Heart left ventricle (tissue), 16 donors: ENCODE measurements around the gene HS3ST6. TPM values are rescaled to one million over a fixed set of nuclear protein-coding genes. Genes with fewer than 3 reads are reported as not detected.

Experiments used
- ATAC-seq, 4 donors: fragments of 200-7000 bp; cut with Tn5 transposase; one replicate each; pipeline ENCODE4 v1.9.1; 2020 to 2022; ENCODE audit warnings: moderate library complexity in 4 of 4, mild to moderate bottlenecking in 3 of 4, moderate number of reproducible peaks in 1 of 4
- DNase-seq, 5 donors: peaks; one replicate each; pipeline ENCODE4 v3.0.0-alpha.2; 2020
- H3K27ac ChIP-seq, 12 donors: fragments of 200-600 bp; sonication (generic) in 4 of 12; one replicate each; pipeline versions ENCODE4 v1.5.0 to v1.8.0; 2016 to 2022; ENCODE audit warnings: mild to moderate bottlenecking in 2 of 12
- H3K27me3 ChIP-seq, 9 donors: fragments of 200-600 bp; sonication (generic) in 2 of 9; one replicate each; pipeline versions ENCODE4 v1.5.1 to v1.8.0; 2016 to 2022; ENCODE audit warnings: mild to moderate bottlenecking in 3 of 9
- H3K36me3 ChIP-seq, 9 donors: fragments of 200-600 bp; sonication (generic) in 2 of 9; one replicate each; pipeline versions ENCODE4 v1.5.0 to v1.8.0; 2018 to 2022; ENCODE audit warnings: mild to moderate bottlenecking in 2 of 9
- H3K4me1 ChIP-seq, 12 donors: fragments of 200-600 bp; sonication (generic) in 4 of 12; one replicate each; pipeline versions ENCODE4 v1.5.0 to v1.8.0; 2016 to 2022; ENCODE audit warnings: mild to moderate bottlenecking in 3 of 12
- H3K4me3 ChIP-seq, 12 donors: fragments of 200-600 bp; sonication (generic) in 4 of 12; one replicate each; pipeline versions ENCODE4 v1.5.0 to v1.8.0; 2017 to 2022; ENCODE audit warnings: mild to moderate bottlenecking in 9 of 12, moderate library complexity in 4 of 12
- H3K9me3 ChIP-seq, 12 donors: fragments of 200-600 bp; sonication (generic) in 4 of 12; one replicate each; pipeline versions ENCODE4 v1.5.0 to v1.8.0; 2016 to 2022; ENCODE audit warnings: mild to moderate bottlenecking in 1 of 12
- POLR2A ChIP-seq, 2 donors: fragments of 450-650 bp; IDR thresholded peaks; one replicate each; pipeline ENCODE4 v1.6.1; 2017; ENCODE audit warnings: antibody characterized with exemption in 2 of 2, mild to moderate bottlenecking in 2 of 2, moderate library complexity in 2 of 2
- WGBS, 4 donors: extraction: QIAGEN DNeasy Blood & Tissue Kit in 2 of 4; methylation state at CpG; one replicate each; pipeline versions ENCODE4 v1.1.5 to v1.1.7; 2013 to 2018; 5-methylcytosine and 5-hydroxymethylcytosine counted together
- intact Hi-C, 10 donors: fragments of 100-400 bp; cut with DNase I; formaldehyde crosslinking; loops; one replicate each; pipeline versions ENCODE4 v1.11.1 to v1.14.2; 2022
- polyA plus RNA-seq, 2 donors: library from polyadenylated mRNA; stranded (reverse); fragments of 200-250 nt; gene quantifications; one replicate each; pipeline ENCODE4 v1.2.3, GENCODE V29; 2013
- total RNA-seq, 9 donors: library from RNA; depleted of rRNA in 2 of 9; stranded (reverse); fragments of >200 nt in 2 of 9; fragmentation: NEBNext Ultra II Directional in 3 of 9; extraction: Animal tissue kit (Norgen Biotek cat#: 25700) in 3 of 9; gene quantifications; one replicate each; pipeline versions ENCODE4 v1.1.0 to v1.2.4, GENCODE V29; 2016 to 2023
- TF ChIP-seq, protein P1 (sequence below), 12 donors: fragments of 200-600 bp; sonication (generic) in 4 of 12; IDR thresholded peaks; one replicate each; pipeline versions ENCODE4 v1.5.0 to v1.8.0; 2018 to 2022; ENCODE audit warnings: antibody characterized with exemption in 12 of 12, mild to moderate bottlenecking in 5 of 12
- donor health status: ischemic (EF 13 %, LVEDD 7.1; RV severe dilation, severe dysfunction).
- donor health status: healthy with polysubstance abuse.
- donor health status: DM: no; HTN: yes; CAD: no.
- donor health status: DM: no; HTN: no; CAD: no.
- donor health status: ischemic (EF 25% LVEDD 6.9; RV normal size, moderate dysfunction).
- donor health status: ischemic (EF 25% LVEDD 5.7; RV mildly dilated, moderate dysfunction).
- donor health status: healthy.
- donor health status: DM: yes; HTN: yes; CAD: no.
- donor health status: ischemic (EF 35%, LVEDD 5.7; RV mildly dilated, moderate dysfunction).
- donor health status: nonischemic (EF 11% LVEDD 7.7; RV severe dilation, severe dysfunction).
- donor health status: DM: yes; HTN: yes; CAD: no.
- donor health status: PGD.
- donor health status: ischemic (EF 29% LVEDD 5.4; RV normal size, mild dysfunction).
- donor health status: nonischemic (EF 23%, LVEDD 6.1; RV moderate dilation, normal function).

Gene HS3ST6
- total and polyA plus RNA-seq, 11 donors, result not detected

DNA sequence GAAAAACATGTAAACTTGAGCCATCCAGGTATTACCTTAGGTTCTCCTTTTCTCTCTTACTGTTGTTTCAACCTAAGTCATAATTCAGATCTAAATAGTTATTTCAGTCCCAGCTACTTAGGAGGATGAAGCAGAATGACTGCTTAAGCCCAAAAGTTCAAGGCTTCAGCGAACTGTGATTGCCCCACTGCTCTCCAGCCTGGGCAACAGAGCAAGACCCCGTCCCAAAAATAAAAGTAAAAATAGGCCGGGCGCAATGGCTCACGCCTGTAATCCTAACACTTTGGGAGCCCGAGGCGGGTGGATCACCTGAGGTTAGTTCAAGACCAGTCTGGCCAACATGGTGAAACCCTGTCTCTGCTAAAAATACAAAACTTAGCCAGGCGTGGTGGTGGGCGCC lies 55.8 kb downstream of the HS3ST6 start:
- H3K4me1 ChIP-seq, result no peaks in the 10 kb centered on the region
- no peak for DNase-seq
- TF ChIP-seq POLR2A (IDR thresholded peaks at IDR 0.05), result no peak
- TF ChIP-seq, protein P1, sequence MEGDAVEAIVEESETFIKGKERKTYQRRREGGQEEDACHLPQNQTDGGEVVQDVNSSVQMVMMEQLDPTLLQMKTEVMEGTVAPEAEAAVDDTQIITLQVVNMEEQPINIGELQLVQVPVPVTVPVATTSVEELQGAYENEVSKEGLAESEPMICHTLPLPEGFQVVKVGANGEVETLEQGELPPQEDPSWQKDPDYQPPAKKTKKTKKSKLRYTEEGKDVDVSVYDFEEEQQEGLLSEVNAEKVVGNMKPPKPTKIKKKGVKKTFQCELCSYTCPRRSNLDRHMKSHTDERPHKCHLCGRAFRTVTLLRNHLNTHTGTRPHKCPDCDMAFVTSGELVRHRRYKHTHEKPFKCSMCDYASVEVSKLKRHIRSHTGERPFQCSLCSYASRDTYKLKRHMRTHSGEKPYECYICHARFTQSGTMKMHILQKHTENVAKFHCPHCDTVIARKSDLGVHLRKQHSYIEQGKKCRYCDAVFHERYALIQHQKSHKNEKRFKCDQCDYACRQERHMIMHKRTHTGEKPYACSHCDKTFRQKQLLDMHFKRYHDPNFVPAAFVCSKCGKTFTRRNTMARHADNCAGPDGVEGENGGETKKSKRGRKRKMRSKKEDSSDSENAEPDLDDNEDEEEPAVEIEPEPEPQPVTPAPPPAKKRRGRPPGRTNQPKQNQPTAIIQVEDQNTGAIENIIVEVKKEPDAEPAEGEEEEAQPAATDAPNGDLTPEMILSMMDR (IDR thresholded peaks at IDR 0.05), result no peak
- ATAC-seq, result no peak
- no peaks in the 10 kb centered on the region for H3K36me3 ChIP-seq
- H3K9me3 ChIP-seq, result no peaks in the 10 kb centered on the region
- intact Hi-C loops, result loop anchor here in 4 of 10 donors (5.0 to 10.0 kb wide), 4 partner anchors 65 to 132 kb away; no protein-coding TSS in a partner anchor
- H3K27ac ChIP-seq, result no peak overlapping the region
- H3K27me3 ChIP-seq, result peaks cover 0 to 79% (median 24%) of the 10 kb centered on the region in 9 donors
- 68 to 83% (median 76%) methylated on average over 9 of the region's 9 CpGs for WGBS, 4 donors
- H3K4me3 ChIP-seq, result no peak overlapping the region

DNA sequence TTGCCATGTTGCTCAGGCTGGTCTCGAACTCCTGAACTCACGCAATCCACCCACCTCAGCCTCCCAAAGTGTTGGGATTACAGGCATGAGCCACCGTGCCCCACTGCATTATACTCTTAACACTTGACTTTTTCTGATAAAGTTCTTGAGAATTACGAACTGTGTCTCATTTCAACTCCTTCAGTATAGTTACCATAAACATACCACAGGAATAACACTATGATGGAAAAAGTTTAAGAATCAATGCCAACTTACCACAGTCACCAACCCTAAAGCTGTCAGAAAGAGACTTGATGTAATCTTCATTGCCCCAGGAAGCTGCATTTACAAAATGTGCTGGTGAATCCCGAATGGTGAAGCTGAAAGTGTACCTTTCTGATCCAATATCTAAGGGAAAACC lies 56.5 kb downstream of the HS3ST6 start:
- no peaks in the 10 kb centered on the region for H3K9me3 ChIP-seq
- H3K4me3 ChIP-seq, result no peak overlapping the region
- TF ChIP-seq, protein P1 (IDR thresholded peaks at IDR 0.05), result no peak
- TF ChIP-seq POLR2A (IDR thresholded peaks at IDR 0.05), result no peak
- peaks cover 0 to 82% (median 24%) of the 10 kb centered on the region in 9 donors for H3K27me3 ChIP-seq
- DNase-seq, result no peak
- no peak for ATAC-seq
- H3K4me1 ChIP-seq, result no peaks in the 10 kb centered on the region
- WGBS, 4 donors, result 69 to 80% (median 72%) methylated on average over 5 of the region's 5 CpGs
- H3K36me3 ChIP-seq, result no peaks in the 10 kb centered on the region
- no peak overlapping the region for H3K27ac ChIP-seq
- intact Hi-C loops, result loop anchor here in 4 of 10 donors (5.0 to 10.0 kb wide), 4 partner anchors 66 to 133 kb away; no protein-coding TSS in a partner anchor

Other genes starting within 250 kb of the HS3ST6 start
- gene JPT2, start 240.1 kb downstream of the HS3ST6 start, total RNA-seq, result 10 to 100 TPM; 11.7 to 50.4 (median 34.1) TPM
- gene JPT2, start 240.1 kb downstream of the HS3ST6 start, polyA plus RNA-seq, result 10 to 100 TPM; 11.0 to 76.1 TPM
- 10 to 100 TPM; 29.5 to 71.3 (median 63.1) TPM for gene MAPK8IP3, start 212.2 kb downstream of the HS3ST6 start, total RNA-seq
- gene MAPK8IP3, start 212.2 kb downstream of the HS3ST6 start, polyA plus RNA-seq, result 10 to 100 TPM; 29.5 to 70.2 TPM
- 10 to 100 TPM; 24.4 to 68.3 (median 31.3) TPM for gene NME3, start 146.9 kb downstream of the HS3ST6 start, total RNA-seq
- gene NME3, start 146.9 kb downstream of the HS3ST6 start, polyA plus RNA-seq, result 10 to 100 TPM; 27.4 to 86.4 TPM
- 10 to 100 TPM in 2 of 9 donors, 1 to 10 TPM in 7; 3.4 to 12.9 (median 6.0) TPM for gene EME2, start 145.6 kb downstream of the HS3ST6 start, total RNA-seq
- gene EME2, start 145.6 kb downstream of the HS3ST6 start, polyA plus RNA-seq, result 1 to 10 TPM; 3.6 to 7.8 TPM
- 100 to 1,000 TPM in 2 of 9 donors, 10 to 100 TPM in 7; 58.0 to 123 (median 79.3) TPM for gene MRPS34, start 145.3 kb downstream of the HS3ST6 start, total RNA-seq
- gene MRPS34, start 145.3 kb downstream of the HS3ST6 start, polyA plus RNA-seq, result 100 to 1,000 TPM; 117 to 118 TPM
- 100 to 1,000 TPM in 1 of 9 donors, 10 to 100 TPM in 8; 25.8 to 100 (median 31.8) TPM for gene SPSB3, start 135.8 kb downstream of the HS3ST6 start, total RNA-seq
- gene SPSB3, start 135.8 kb downstream of the HS3ST6 start, polyA plus RNA-seq, result 10 to 100 TPM; 44.5 to 52.0 TPM
- 10 to 100 TPM; 26.7 to 81.9 (median 30.1) TPM for gene NUBP2, start 135.5 kb downstream of the HS3ST6 start, total RNA-seq
- gene NUBP2, start 135.5 kb downstream of the HS3ST6 start, polyA plus RNA-seq, result 10 to 100 TPM; 41.2 to 63.1 TPM
- gene IGFALS, start 124.7 kb downstream of the HS3ST6 start, total RNA-seq, result under 1 TPM in 2 of 9 donors, not detected in 7; 0.12 to 0.38 TPM
- under 1 TPM in 1 of 2 donors, not detected in 1; 0.23 TPM for gene IGFALS, start 124.7 kb downstream of the HS3ST6 start, polyA plus RNA-seq
- 100 to 1,000 TPM; 111 to 358 (median 165) TPM for gene HAGH, start 91.6 kb downstream of the HS3ST6 start, total RNA-seq
- gene HAGH, start 91.6 kb downstream of the HS3ST6 start, polyA plus RNA-seq, result 100 to 1,000 TPM; 155 to 226 TPM
- gene FAHD1, start 91.2 kb downstream of the HS3ST6 start, total RNA-seq, result 10 to 100 TPM; 19.2 to 83.8 (median 28.4) TPM
- 10 to 100 TPM; 46.8 to 47.4 TPM for gene FAHD1, start 91.2 kb downstream of the HS3ST6 start, polyA plus RNA-seq
- gene MEIOB, start 46.3 kb downstream of the HS3ST6 start, total RNA-seq, result not detected
- gene MEIOB, start 46.3 kb downstream of the HS3ST6 start, polyA plus RNA-seq, result not detected
- 10 to 100 TPM; 12.4 to 49.2 (median 31.1) TPM for gene MSRB1, start 24.8 kb upstream of the HS3ST6 start, total RNA-seq
- gene MSRB1, start 24.8 kb upstream of the HS3ST6 start, polyA plus RNA-seq, result 10 to 100 TPM; 48.4 to 70.2 TPM
- gene RPL3L, start 36.3 kb upstream of the HS3ST6 start, total RNA-seq, result 100 to 1,000 TPM; 117 to 279 (median 216) TPM
- gene RPL3L, start 36.3 kb upstream of the HS3ST6 start, polyA plus RNA-seq, result 100 to 1,000 TPM in 1 of 2 donors, 10 to 100 TPM in 1; 86.5 to 180 TPM
- gene NDUFB10, start 41.1 kb upstream of the HS3ST6 start, total RNA-seq, result 1,000 to 10,000 TPM in 2 of 9 donors, 100 to 1,000 TPM in 7; 316 to 1,519 (median 542) TPM
- 1,000 to 10,000 TPM in 1 of 2 donors, 100 to 1,000 TPM in 1; 732 to 1,618 TPM for gene NDUFB10, start 41.1 kb upstream of the HS3ST6 start, polyA plus RNA-seq
- 1,000 to 10,000 TPM in 4 of 9 donors, 100 to 1,000 TPM in 5; 673 to 1,554 (median 968) TPM for gene RPS2, start 46.4 kb upstream of the HS3ST6 start, total RNA-seq
- 1,000 to 10,000 TPM; 1,419 to 2,484 TPM for gene RPS2, start 46.4 kb upstream of the HS3ST6 start, polyA plus RNA-seq
- gene RNF151, start 48.4 kb upstream of the HS3ST6 start, total RNA-seq, result not detected
- not detected for gene RNF151, start 48.4 kb upstream of the HS3ST6 start, polyA plus RNA-seq
- gene TBL3, start 53.6 kb upstream of the HS3ST6 start, total RNA-seq, result 10 to 100 TPM; 19.3 to 68.7 (median 21.5) TPM
- gene TBL3, start 53.6 kb upstream of the HS3ST6 start, polyA plus RNA-seq, result 10 to 100 TPM; 57.9 to 59.5 TPM
- not detected for gene NOXO1, start 63.1 kb upstream of the HS3ST6 start, total RNA-seq
- gene NOXO1, start 63.1 kb upstream of the HS3ST6 start, polyA plus RNA-seq, result under 1 TPM; 0.06 to 0.15 TPM
- 10 to 100 TPM; 18.0 to 29.9 (median 23.5) TPM for gene GFER, start 65.8 kb upstream of the HS3ST6 start, total RNA-seq
- gene GFER, start 65.8 kb upstream of the HS3ST6 start, polyA plus RNA-seq, result 10 to 100 TPM; 36.6 to 51.1 TPM
- gene SYNGR3, start 71.6 kb upstream of the HS3ST6 start, total RNA-seq, result 1 to 10 TPM in 3 of 9 donors, under 1 TPM in 6; 0.19 to 1.3 (median 0.86) TPM
- gene SYNGR3, start 71.6 kb upstream of the HS3ST6 start, polyA plus RNA-seq, result 1 to 10 TPM in 1 of 2 donors, under 1 TPM in 1; 0.53 to 2.7 TPM
- gene ZNF598, start 91.4 kb upstream of the HS3ST6 start, total RNA-seq, result 10 to 100 TPM; 10.9 to 47.4 (median 17.0) TPM
- 10 to 100 TPM in 1 of 2 donors, 1 to 10 TPM in 1; 9.4 to 33.8 TPM for gene ZNF598, start 91.4 kb upstream of the HS3ST6 start, polyA plus RNA-seq
- gene NPW, start 101.4 kb upstream of the HS3ST6 start, total RNA-seq, result under 1 TPM in 1 of 9 donors, not detected in 8; 0.69 TPM
- gene NPW, start 101.4 kb upstream of the HS3ST6 start, polyA plus RNA-seq, result under 1 TPM in 1 of 2 donors, not detected in 1; 0.19 TPM
- 100 to 1,000 TPM; 124 to 496 (median 227) TPM for gene NHERF2, start 108.5 kb upstream of the HS3ST6 start, total RNA-seq
- 100 to 1,000 TPM; 213 to 396 TPM for gene NHERF2, start 108.5 kb upstream of the HS3ST6 start, polyA plus RNA-seq
- gene NTHL1, start 129.4 kb upstream of the HS3ST6 start, total RNA-seq, result 10 to 100 TPM in 7 of 9 donors, 1 to 10 TPM in 2; 9.0 to 25.0 (median 11.7) TPM
- 10 to 100 TPM; 13.1 to 32.3 TPM for gene NTHL1, start 129.4 kb upstream of the HS3ST6 start, polyA plus RNA-seq
- 10 to 100 TPM; 48.4 to 94.5 (median 70.4) TPM for gene TSC2, start 129.6 kb upstream of the HS3ST6 start, total RNA-seq
- 10 to 100 TPM; 33.3 to 44.8 TPM for gene TSC2, start 129.6 kb upstream of the HS3ST6 start, polyA plus RNA-seq
- gene PKD1, start 217.5 kb upstream of the HS3ST6 start, total RNA-seq, result 100 to 1,000 TPM in 6 of 9 donors, 10 to 100 TPM in 3; 64.9 to 441 (median 110) TPM
- 100 to 1,000 TPM in 1 of 2 donors, 10 to 100 TPM in 1; 90.6 to 105 TPM for gene PKD1, start 217.5 kb upstream of the HS3ST6 start, polyA plus RNA-seq
- gene RAB26, start 230.2 kb upstream of the HS3ST6 start, total RNA-seq, result 1 to 10 TPM in 4 of 9 donors, under 1 TPM in 5; 0.36 to 5.0 (median 0.75) TPM
- gene RAB26, start 230.2 kb upstream of the HS3ST6 start, polyA plus RNA-seq, result 1 to 10 TPM in 1 of 2 donors, under 1 TPM in 1; 0.28 to 3.3 TPM
- 10 to 100 TPM; 20.2 to 40.2 (median 27.0) TPM for gene TRAF7, start 237.4 kb upstream of the HS3ST6 start, total RNA-seq
- gene TRAF7, start 237.4 kb upstream of the HS3ST6 start, polyA plus RNA-seq, result 10 to 100 TPM; 12.2 to 39.5 TPM